IMR-90 (cell line): Measurements from ENCODE around the gene TBX22. TPM values are rescaled to one million over a fixed set of nuclear protein-coding genes. Genes with fewer than 3 reads are reported as not detected.

Experiments used
- ATAC-seq: fragments of 200-7000 bp; cut with Tn5 transposase; 2 replicates; pipeline ENCODE4 v1.9.1; 2020; ENCODE audit warnings: low read depth, mild to moderate bottlenecking, moderate library complexity
- Bru-seq: library from RNA; stranded (reverse); fragments of 400-500 nt; gene quantifications from one replicate; lab custom pipeline; 2021; lab: Mats Ljungman, UMichigan
- BruChase-seq, 2 experiments: library from RNA; stranded (reverse); fragments of 400-500 nt; gene quantifications; one replicate each; lab custom pipeline; 2021; lab: Mats Ljungman, UMichigan
- BruUV-seq: library from RNA; stranded (reverse); fragments of 400-500 nt; replicated peaks from 2 replicates; lab custom pipeline; 2021; lab: Mats Ljungman, UMichigan
- CTCF ChIA-PET: fragments of 300-600 bp; formaldehyde crosslinking; extraction: SDS; loops from one replicate; lab custom pipeline; 2021; ENCODE audit warnings: antibody characterized with exemption; lab: Yijun Ruan, JAX
- POLR2A ChIA-PET: fragments of 300-600 bp; sonication (Branson Sonifier 250); formaldehyde crosslinking; loops from one replicate; lab custom pipeline; 2022; ENCODE audit warnings: antibody characterized with exemption; ENCODE audit not compliant: unreplicated experiment; lab: Charles Lee
- DNase-seq: peaks from one replicate; pipeline ENCODE4 v3.0.0; 2013
- H2AFZ ChIP-seq: replicated peaks from 2 replicates; pipeline ENCODE3; 2013; ENCODE audit warnings: low read length, mild to moderate bottlenecking; ENCODE audit not compliant: poor library complexity
- H2AK5ac ChIP-seq: 2 replicates; pipeline ENCODE4 v1.6.1; 2013; ENCODE audit warnings: low read depth, low read length, inconsistent platforms
- H2AK9ac ChIP-seq: replicated peaks from 2 replicates; pipeline ENCODE3; 2013; ENCODE audit warnings: mild to moderate bottlenecking, low read depth, low read length, moderate library complexity; ENCODE audit not compliant: poor library complexity
- H2BK120ac ChIP-seq: 2 replicates; pipeline ENCODE4 v1.6.1; 2013; ENCODE audit warnings: low read depth, low read length, inconsistent platforms
- H2BK15ac ChIP-seq: 3 replicates; pipeline ENCODE4 v1.6.1; 2013; ENCODE audit warnings: low read depth, low read length, inconsistent platforms
- H2BK20ac ChIP-seq: 2 replicates; pipeline ENCODE4 v1.6.1; 2013; ENCODE audit warnings: low read depth, mild to moderate bottlenecking, inconsistent platforms, low read length, moderate library complexity
- H2BK5ac ChIP-seq: 2 replicates; pipeline ENCODE4 v1.6.1; 2013; ENCODE audit warnings: mild to moderate bottlenecking, low read depth, low read length, inconsistent platforms; ENCODE audit not compliant: poor library complexity, severe bottlenecking
- H3K14ac ChIP-seq: replicated peaks from 2 replicates; pipeline ENCODE4 v1.6.1; 2013; ENCODE audit warnings: low read depth, low read length, inconsistent platforms
- H3K18ac ChIP-seq: 2 replicates; pipeline ENCODE4 v1.6.1; 2013; ENCODE audit warnings: low read depth, low read length, control low read depth
- H3K23ac ChIP-seq: 2 replicates; pipeline ENCODE4 v1.6.1; 2013; ENCODE audit warnings: low read depth, low read length, inconsistent platforms
- H3K27ac ChIP-seq: 2 replicates; pipeline ENCODE4 v1.5.1; 2013; ENCODE audit warnings: mild to moderate bottlenecking, control low read depth, low read length; ENCODE audit not compliant: insufficient read depth
- H3K27me3 ChIP-seq: 2 replicates; pipeline ENCODE4 v1.6.1; 2013; ENCODE audit warnings: low read length; ENCODE audit not compliant: control insufficient read depth, insufficient read depth
- H3K36me3 ChIP-seq: 2 replicates; pipeline ENCODE4 v1.6.1; 2013; ENCODE audit warnings: low read length, mixed read lengths; ENCODE audit not compliant: control insufficient read depth, insufficient read depth
- H3K4ac ChIP-seq: 2 replicates; pipeline ENCODE4 v1.6.1; 2013; ENCODE audit warnings: low read depth, low read length, inconsistent platforms
- H3K4me1 ChIP-seq: 2 replicates; pipeline ENCODE4 v1.6.1; 2013; ENCODE audit warnings: low read length, mixed read lengths; ENCODE audit not compliant: control insufficient read depth, insufficient read depth
- H3K4me2 ChIP-seq: 2 replicates; pipeline ENCODE4 v1.6.1; 2013; ENCODE audit warnings: low read depth, mild to moderate bottlenecking, control low read depth, low read length, moderate library complexity
- H3K4me3 ChIP-seq: 2 replicates; pipeline ENCODE4 v1.5.1; 2013; ENCODE audit warnings: low read depth, mild to moderate bottlenecking, control low read depth, low read length, moderate library complexity; ENCODE audit not compliant: insufficient read depth
- H3K56ac ChIP-seq: 2 replicates; pipeline ENCODE4 v1.6.1; 2013; ENCODE audit warnings: low read length, inconsistent platforms; ENCODE audit not compliant: insufficient read depth; ENCODE audit errors: extremely low read depth
- H3K79me1 ChIP-seq, 2 experiments: 2 replicates each; pipeline ENCODE4 v1.6.1; 2013; ENCODE audit warnings: low read length in 2 of 2, inconsistent platforms in 1 of 2, low read depth in 1 of 2
- H3K9ac ChIP-seq: 2 replicates; pipeline ENCODE4 v1.6.1; 2013; ENCODE audit warnings: low read depth, low read length, control low read depth
- H3K9me1 ChIP-seq: 2 replicates; pipeline ENCODE4 v1.6.1; 2013; ENCODE audit warnings: low read length, inconsistent platforms; ENCODE audit not compliant: insufficient read depth
- H3K9me3 ChIP-seq: 2 replicates; pipeline ENCODE4 v1.6.1; 2013; ENCODE audit warnings: low read length; ENCODE audit not compliant: control insufficient read depth, insufficient read depth
- H4K20me1 ChIP-seq: 2 replicates; pipeline ENCODE4 v1.6.1; 2013; ENCODE audit warnings: low read length, inconsistent platforms; ENCODE audit not compliant: insufficient read depth
- H4K5ac ChIP-seq: 2 replicates; pipeline ENCODE4 v1.6.1; 2013; ENCODE audit warnings: mild to moderate bottlenecking, low read depth, low read length, control low read depth
- H4K8ac ChIP-seq, 2 experiments: 2 replicates each; pipeline ENCODE4 v1.6.1; 2013; ENCODE audit warnings: low read depth in 2 of 2, low read length in 2 of 2, control low read depth in 1 of 2, inconsistent platforms in 1 of 2
- H4K91ac ChIP-seq: 2 replicates; pipeline ENCODE4 v1.6.1; 2013; ENCODE audit warnings: low read depth, low read length, inconsistent platforms; ENCODE audit not compliant: insufficient read depth
- BHLHE40 ChIP-seq: fragments of 150-350 bp; IDR thresholded peaks from 2 replicates; pipeline ENCODE4 v1.6.1; 2016; ENCODE audit warnings: mild to moderate bottlenecking, low read depth, low read length
- CEBPB ChIP-seq: IDR thresholded peaks from 2 replicates; pipeline ENCODE4 v1.6.1; 2012; ENCODE audit warnings: low read depth, low read length, improper control_type of control experiment
- CHD1 ChIP-seq: IDR thresholded peaks from 2 replicates; pipeline ENCODE4 v1.6.1; 2012; ENCODE audit warnings: low read depth, low read length, improper control_type of control experiment
- FOS ChIP-seq: fragments of 150-350 bp; IDR thresholded peaks from 2 replicates; pipeline ENCODE4 v1.6.1; 2016; ENCODE audit warnings: low read depth, low read length
- MAFK ChIP-seq: IDR thresholded peaks from 2 replicates; pipeline ENCODE4 v1.6.1; 2012; ENCODE audit warnings: low read depth, low read length, improper control_type of control experiment
- MAZ ChIP-seq: IDR thresholded peaks from 2 replicates; pipeline ENCODE4 v1.6.1; 2012; ENCODE audit warnings: low read depth, mild to moderate bottlenecking, low read length, improper control_type of control experiment, moderate library complexity, borderline replicate concordance
- MXI1 ChIP-seq: IDR thresholded peaks from 2 replicates; pipeline ENCODE4 v1.6.1; 2012; ENCODE audit warnings: low read depth, mild to moderate bottlenecking, low read length, moderate library complexity, borderline replicate concordance
- NFE2L2 ChIP-seq: fragments of 150-350 bp; IDR thresholded peaks from 2 replicates; pipeline ENCODE4 v1.6.1; 2016; ENCODE audit warnings: low read depth, mild to moderate bottlenecking, low read length
- POLR2A ChIP-seq: IDR thresholded peaks from 2 replicates; pipeline ENCODE4 v1.6.1; 2012; ENCODE audit warnings: mild to moderate bottlenecking, low read depth, low read length
- RAD21 ChIP-seq: IDR thresholded peaks from 2 replicates; pipeline ENCODE4 v1.6.1; 2012; ENCODE audit warnings: low read length, improper control_type of control experiment
- RFX5 ChIP-seq: IDR thresholded peaks from 2 replicates; pipeline ENCODE4 v1.8.0; 2012; ENCODE audit warnings: low read depth, mild to moderate bottlenecking, low read length, moderate library complexity
- WGBS, 2 experiments: methylation state at CpG; one replicate each; pipeline versions ENCODE4 v1.1.5 to v1.1.7; 2013; ENCODE audit warnings: missing lambda C conversion rate in 2 of 2; ENCODE audit not compliant: insufficient read length in 1 of 2; ENCODE audit errors: extremely low coverage in 2 of 2; 5-methylcytosine and 5-hydroxymethylcytosine counted together
- dilution Hi-C: fragments of 300-500 bp; cut with HindIII; formaldehyde crosslinking; loops from one replicate; pipeline ENCODE4 v1.14.3; 2018; ENCODE audit warnings: low sequenced_read_pairs; ENCODE audit not compliant: unreplicated experiment
- in situ Hi-C: fragments of 300-500 bp; cut with MboI; formaldehyde crosslinking; loops from 3 replicates; pipeline ENCODE4 v1.14.3; 2019; ENCODE audit warnings: low sequenced_read_pairs, inconsistent platforms, mixed read lengths
- intact Hi-C: fragments of 100-400 bp; cut with micrococcal nuclease; formaldehyde crosslinking; loops from 2 replicates; pipeline ENCODE4 v1.10.0; 2022
- long read RNA-seq: library from polyadenylated mRNA; unstranded; transcript quantifications from one replicate; pipeline ENCODE4 v2.0.0, GENCODE V29; 2021; ENCODE audit not compliant: unreplicated experiment
- polyA plus RNA-seq, 3 experiments: library from polyadenylated mRNA; depleted of rRNA; stranded (reverse); fragments of >200 nt; gene quantifications; 2 replicates each; pipeline ENCODE4 v1.2.3, GENCODE V29; 2012; ENCODE audit warnings: low replicate concordance in 1 of 3
- total RNA-seq: library from RNA; depleted of rRNA; stranded (reverse); fragments of >200 nt; gene quantifications from 2 replicates; pipeline ENCODE4 v1.2.3, GENCODE V29; 2012; rRNA removed
- TF ChIP-seq, protein P1 (sequence below): conservative IDR thresholded peaks from 2 replicates; pipeline ENCODE4 v1.5.1; 2012; ENCODE audit warnings: mild to moderate bottlenecking, low read depth, low read length, improper control_type of control experiment
- TF ChIP-seq, protein P2 (sequence below): fragments of 150-350 bp; IDR thresholded peaks from 2 replicates; pipeline ENCODE4 v1.6.1; 2016; ENCODE audit warnings: low read depth, mild to moderate bottlenecking, low read length, moderate library complexity, borderline replicate concordance
- TF ChIP-seq, protein P3 (sequence below): fragments of 150-350 bp; IDR thresholded peaks from 2 replicates; pipeline ENCODE4 v1.6.1; 2017; ENCODE audit warnings: mild to moderate bottlenecking, antibody characterized with exemption, low read length, low read depth

The TBX22 gene
- total RNA-seq (not detected in 2 replicates), polyA plus RNA-seq (2012; rRNA removed) (not detected in 2 replicates), Bru-seq, nascent RNA (not detected), BruChase-seq, experiment 1, labeled RNA remaining after a 6-hour chase (not detected), BruChase-seq, experiment 2, labeled RNA remaining after a 2-hour chase (not detected)
- polyA plus RNA-seq (2012; cell fraction: cytosol; rRNA removed) = not detected in 2 replicates
- polyA plus RNA-seq (2012; cell fraction: nucleus; rRNA removed; ENCODE audit: low replicate concordance) = not detected in 2 replicates
- long read RNA-seq = 0 reads

DNA sequence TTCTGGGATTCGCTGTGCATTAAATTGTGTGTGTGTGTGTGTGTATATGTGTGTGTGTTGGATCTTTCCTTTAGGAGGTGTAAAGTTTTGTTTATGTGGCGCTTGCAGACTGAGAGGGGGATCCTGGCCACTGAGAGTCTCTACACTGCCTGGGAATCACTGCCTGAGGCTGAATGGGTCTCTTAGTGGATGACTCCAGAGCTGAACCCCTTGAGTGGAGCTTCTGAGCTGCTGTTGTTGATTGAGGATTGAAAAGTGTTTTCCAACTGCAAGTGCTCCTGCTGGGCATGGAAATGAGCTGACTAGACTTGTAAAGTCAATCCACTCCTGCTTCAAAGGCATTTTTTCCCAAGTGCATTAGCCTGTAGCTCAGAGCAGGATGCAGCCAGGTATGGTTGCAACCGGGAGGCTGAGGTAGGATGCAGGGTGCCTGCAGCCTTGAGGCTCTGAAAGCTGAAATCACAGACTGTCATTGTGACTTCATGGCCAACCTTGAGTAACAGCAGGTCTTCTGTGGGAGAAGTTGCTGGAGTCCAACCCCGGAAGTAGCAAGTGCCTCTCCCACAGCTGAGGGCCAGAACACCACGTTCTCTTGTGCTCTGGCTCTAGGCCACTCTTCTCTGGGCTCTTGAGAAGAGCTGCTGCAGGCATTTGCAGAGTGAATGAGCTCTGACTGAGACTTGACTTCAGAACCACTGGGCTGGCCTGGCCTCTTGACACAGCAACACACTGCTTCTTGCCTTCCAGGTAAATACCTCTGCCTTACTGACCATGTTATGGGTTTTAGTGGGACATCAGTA is at the start of gene TBX22:
Gene TBX22, plus strand, starts transcription at position 613 of the 800 bp plus-strand sequence. CDS start 7,517 bp downstream, outside the sequence.
- ChIA-PET POLR2A (no interaction called here), CTCF (no interaction called here)

More for the DNA sequence above, at the start of gene TBX22:
- Histone ChIP-seq H3K79me1 (no peaks in the 10 kb centered on the region), H2BK120ac (no peak within 1 kb of the TSS), H3K27ac (no peak within 1 kb of the TSS), H4K91ac (no peak within 1 kb of the TSS), H3K27me3 (no peaks in the 10 kb centered on the region; the same call in 1 of the 2 replicates), H4K20me1 (no peaks in the 10 kb centered on the region), H4K5ac (no peak within 1 kb of the TSS), H3K4me1 (no peaks in the 10 kb centered on the region), H3K4ac (no peak within 1 kb of the TSS), H2AK5ac (no peak within 1 kb of the TSS), H3K9me3 (no peaks in the 10 kb centered on the region; the same call in 1 of the 2 replicates), H2AK9ac (no peak within 1 kb of the TSS), H3K23ac (no peak within 1 kb of the TSS), H3K9me1 (no peaks in the 10 kb centered on the region), H3K4me3 (no peak within 1 kb of the TSS), H2BK20ac (no peak within 1 kb of the TSS), H3K36me3 (no peaks in the 10 kb centered on the region), H2BK15ac (no peak within 1 kb of the TSS), H3K9ac (no peak within 1 kb of the TSS), H3K14ac (no peak within 1 kb of the TSS), H3K18ac (no peak within 1 kb of the TSS), H3K56ac (no peak within 1 kb of the TSS), H4K8ac (no peak within 1 kb of the TSS), H3K4me2 (no peak within 1 kb of the TSS), H2AFZ (no peak within 1 kb of the TSS), H2BK5ac (no peak within 1 kb of the TSS)
- no peak for DNase-seq
- intact Hi-C loops = no loop called here
- no TSS peak for BruUV-seq
- WGBS, 2 experiments = 35% methylated on average over 3 of the region's 5 CpGs; no CpG with 5 or more reads in 1 of the 2 experiments
- no peak for ATAC-seq
- in situ Hi-C loops = no loop called here
- TF ChIP-seq MAZ (no peak), POLR2A (no peak), NFE2L2 (no peak), RAD21 (no peak), CEBPB (no peak), CHD1 (no peak), BHLHE40 (no peak), RFX5 (no peak), FOS (no peak), MXI1 (no peak), MAFK (no peak)
- TF ChIP-seq, protein P1, sequence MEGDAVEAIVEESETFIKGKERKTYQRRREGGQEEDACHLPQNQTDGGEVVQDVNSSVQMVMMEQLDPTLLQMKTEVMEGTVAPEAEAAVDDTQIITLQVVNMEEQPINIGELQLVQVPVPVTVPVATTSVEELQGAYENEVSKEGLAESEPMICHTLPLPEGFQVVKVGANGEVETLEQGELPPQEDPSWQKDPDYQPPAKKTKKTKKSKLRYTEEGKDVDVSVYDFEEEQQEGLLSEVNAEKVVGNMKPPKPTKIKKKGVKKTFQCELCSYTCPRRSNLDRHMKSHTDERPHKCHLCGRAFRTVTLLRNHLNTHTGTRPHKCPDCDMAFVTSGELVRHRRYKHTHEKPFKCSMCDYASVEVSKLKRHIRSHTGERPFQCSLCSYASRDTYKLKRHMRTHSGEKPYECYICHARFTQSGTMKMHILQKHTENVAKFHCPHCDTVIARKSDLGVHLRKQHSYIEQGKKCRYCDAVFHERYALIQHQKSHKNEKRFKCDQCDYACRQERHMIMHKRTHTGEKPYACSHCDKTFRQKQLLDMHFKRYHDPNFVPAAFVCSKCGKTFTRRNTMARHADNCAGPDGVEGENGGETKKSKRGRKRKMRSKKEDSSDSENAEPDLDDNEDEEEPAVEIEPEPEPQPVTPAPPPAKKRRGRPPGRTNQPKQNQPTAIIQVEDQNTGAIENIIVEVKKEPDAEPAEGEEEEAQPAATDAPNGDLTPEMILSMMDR = no peak
- TF ChIP-seq, protein P2, sequence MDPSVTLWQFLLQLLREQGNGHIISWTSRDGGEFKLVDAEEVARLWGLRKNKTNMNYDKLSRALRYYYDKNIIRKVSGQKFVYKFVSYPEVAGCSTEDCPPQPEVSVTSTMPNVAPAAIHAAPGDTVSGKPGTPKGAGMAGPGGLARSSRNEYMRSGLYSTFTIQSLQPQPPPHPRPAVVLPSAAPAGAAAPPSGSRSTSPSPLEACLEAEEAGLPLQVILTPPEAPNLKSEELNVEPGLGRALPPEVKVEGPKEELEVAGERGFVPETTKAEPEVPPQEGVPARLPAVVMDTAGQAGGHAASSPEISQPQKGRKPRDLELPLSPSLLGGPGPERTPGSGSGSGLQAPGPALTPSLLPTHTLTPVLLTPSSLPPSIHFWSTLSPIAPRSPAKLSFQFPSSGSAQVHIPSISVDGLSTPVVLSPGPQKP = no peak
- TF ChIP-seq, protein P3, sequence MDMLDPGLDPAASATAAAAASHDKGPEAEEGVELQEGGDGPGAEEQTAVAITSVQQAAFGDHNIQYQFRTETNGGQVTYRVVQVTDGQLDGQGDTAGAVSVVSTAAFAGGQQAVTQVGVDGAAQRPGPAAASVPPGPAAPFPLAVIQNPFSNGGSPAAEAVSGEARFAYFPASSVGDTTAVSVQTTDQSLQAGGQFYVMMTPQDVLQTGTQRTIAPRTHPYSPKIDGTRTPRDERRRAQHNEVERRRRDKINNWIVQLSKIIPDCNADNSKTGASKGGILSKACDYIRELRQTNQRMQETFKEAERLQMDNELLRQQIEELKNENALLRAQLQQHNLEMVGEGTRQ = no peak
- dilution Hi-C loops = no loop called here
